NCI-H345 (cell line): Measurements from ENCODE around the gene PCSK6.
"Not testable (repeated sequence)": the region's sequence is repeated elsewhere in the genome, so short reads cannot be mapped to it uniquely, and the experiment has no call there.

Source experiments
- DNase-seq: peaks from one replicate; lab custom pipeline; 2025; lab: John Stamatoyannopoulos, UW

The PCSK6 gene

GRCh38 chr15:101375006-101375405 is 114.5 kb downstream of the PCSK6 start:
- DNase-seq: not testable (repeated sequence)

GRCh38 chr15:101374326-101374725 is 115.2 kb downstream of the PCSK6 start:
- DNase-seq: no peak

- DNase-seq: no peak
These were observed 115.9 kb downstream of the PCSK6 start for GRCh38 chr15:101373577-101373976.

GRCh38 chr15:101372960-101373525 is 116.5 kb downstream of the PCSK6 start:
- no peak for DNase-seq

GRCh38 chr15:101372149-101372577 is 117.3 kb downstream of the PCSK6 start:
- DNase-seq: no peak

- no peak for DNase-seq
These were observed 118.0 kb downstream of the PCSK6 start for GRCh38 chr15:101371519-101371918.

- DNase-seq: no peak
These were observed 118.4 kb downstream of the PCSK6 start for GRCh38 chr15:101371081-101371480.

- no peak for DNase-seq
These were observed 119.0 kb downstream of the PCSK6 start for GRCh38 chr15:101370330-101371024.

- no peak for DNase-seq
These were observed 119.8 kb downstream of the PCSK6 start for GRCh38 chr15:101369676-101370075.

GRCh38 chr15:101368861-101369642 is 120.5 kb downstream of the PCSK6 start:
- no peak for DNase-seq

- DNase-seq: no peak
These were observed 121.3 kb downstream of the PCSK6 start for GRCh38 chr15:101368086-101368780.

- no peak for DNase-seq
These were observed 122.7 kb downstream of the PCSK6 start for GRCh38 chr15:101366853-101367252.

GRCh38 chr15:101362986-101363566 is 126.4 kb downstream of the PCSK6 start:
- no peak for DNase-seq

- DNase-seq: no peak
These were observed 127.1 kb downstream of the PCSK6 start for GRCh38 chr15:101362359-101362758.

- no peak for DNase-seq
These were observed 128.1 kb downstream of the PCSK6 start for GRCh38 chr15:101361418-101361817.

GRCh38 chr15:101359365-101359947 is 130.1 kb downstream of the PCSK6 start:
- DNase-seq: peak; percentile 71

GRCh38 chr15:101358895-101359294 is 130.6 kb downstream of the PCSK6 start:
- DNase-seq: no peak

- DNase-seq: no peak
These were observed 131.6 kb downstream of the PCSK6 start for GRCh38 chr15:101357885-101358284.

- DNase-seq: no peak
These were observed 132.2 kb downstream of the PCSK6 start for GRCh38 chr15:101357333-101357732.

- not testable (repeated sequence) for DNase-seq
These were observed 132.9 kb downstream of the PCSK6 start for GRCh38 chr15:101356512-101357172.
